Loucy (cell line): ENCODE measurements around the gene CSRNP2.

Experiments
- CTCF ChIP-seq: fragments of 200-600 bp; sonication (generic); conservative IDR thresholded peaks from 2 replicates; pipeline ENCODE4 v1.5.1; 2014; ENCODE audit warnings: mild to moderate bottlenecking, antibody characterized with exemption, low read length
- EZH2phosphoT487 ChIP-seq: fragments of 200-600 bp; IDR thresholded peaks from 2 replicates; pipeline ENCODE4 v1.6.1; 2018; ENCODE audit warnings: antibody characterized with exemption, mild to moderate bottlenecking, moderate library complexity, borderline replicate concordance

- no peak for TF ChIP-seq CTCF
- TF ChIP-seq EZH2phosphoT487, result no peak
Observed at GRCh38 chr12:51071663-51072062, 11.7 kb downstream of the CSRNP2 start.
